ENCODE results near the gene DSCAM. TPM values are rescaled to one million over a fixed set of nuclear protein-coding genes. Genes with fewer than 3 reads are reported as not detected.

The DSCAM gene
- total and polyA plus RNA-seq, 10 of the 15 experiments (the other 5 are each of a cell fraction or from before 2014, with no cell fraction given) = not detected

GRCh38 chr21:40052276-40052675 is 794.7 kb downstream of the DSCAM start (continued):
- TF ChIP-seq, protein P1, sequence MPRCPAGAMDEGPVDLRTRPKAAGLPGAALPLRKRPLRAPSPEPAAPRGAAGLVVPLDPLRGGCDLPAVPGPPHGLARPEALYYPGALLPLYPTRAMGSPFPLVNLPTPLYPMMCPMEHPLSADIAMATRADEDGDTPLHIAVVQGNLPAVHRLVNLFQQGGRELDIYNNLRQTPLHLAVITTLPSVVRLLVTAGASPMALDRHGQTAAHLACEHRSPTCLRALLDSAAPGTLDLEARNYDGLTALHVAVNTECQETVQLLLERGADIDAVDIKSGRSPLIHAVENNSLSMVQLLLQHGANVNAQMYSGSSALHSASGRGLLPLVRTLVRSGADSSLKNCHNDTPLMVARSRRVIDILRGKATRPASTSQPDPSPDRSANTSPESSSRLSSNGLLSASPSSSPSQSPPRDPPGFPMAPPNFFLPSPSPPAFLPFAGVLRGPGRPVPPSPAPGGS (IDR thresholded peaks at IDR 0.05; ENCODE audit: borderline replicate concordance, insufficient read depth, low read depth, low read length, poor library complexity, severe bottlenecking) = no peak
- TF ChIP-seq PAX8 (IDR thresholded peaks at IDR 0.05) = no peak

DNA sequence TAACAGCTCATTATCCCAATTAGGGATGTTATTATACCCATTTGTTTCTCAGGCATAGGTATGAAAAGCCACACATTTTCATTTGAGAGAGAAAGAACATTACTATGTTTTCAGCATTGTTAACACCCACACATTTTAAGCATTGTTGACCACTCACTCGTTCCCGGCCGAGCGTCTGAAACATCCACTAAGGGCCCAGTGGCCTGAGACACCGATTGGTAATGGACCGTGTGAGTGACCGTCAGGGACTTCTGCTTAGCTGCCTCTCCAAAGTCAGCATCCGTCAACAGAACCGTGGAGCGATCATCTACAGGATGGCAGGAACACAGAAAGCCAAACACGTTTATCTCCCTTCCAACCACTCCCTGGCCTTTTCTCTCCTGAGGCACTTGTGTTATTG is 795.2 kb downstream of the DSCAM start:
- POLR2A ChIA-PET = no interaction called here
- H3K4me2 ChIP-seq (ENCODE audit: control insufficient read depth, insufficient read depth) = no peak overlapping the region
- no peaks in the 10 kb centered on the region for H3K4me1 ChIP-seq (ENCODE audit: control insufficient read depth, insufficient read depth, low read length)
- no peak for FAIRE-seq
- intact Hi-C loops (cut with micrococcal nuclease; ENCODE audit: unreplicated experiment) (no loop called here), in situ Hi-C loops (cut with MboI) (no loop called here)
- H4K20me1 ChIP-seq (ENCODE audit: control insufficient read depth, insufficient read depth) = no peaks in the 10 kb centered on the region
- H3K36me3 ChIP-seq (ENCODE audit: control insufficient read depth in 2 of 2, insufficient read depth in 2 of 2, low read length in 1 of 2) = no peaks in the 10 kb centered on the region
- DNase-seq (ENCODE audit: low read depth, low spot score) = no peak
- H3K27ac ChIP-seq (ENCODE audit: control insufficient read depth, insufficient read depth) = no peak overlapping the region
- CTCF ChIA-PET = no interaction called here
- no TSS peak for BruUV-seq (replicated peaks)
- SMC1A ChIA-PET (ENCODE audit: uncharacterized antibody, unreplicated experiment) = no interaction called here
- no peak for ATAC-seq
- no peak for TF ChIP-seq PML (IDR thresholded peaks at IDR 0.05; ENCODE audit: low read length)
- TF ChIP-seq MEF2A (IDR thresholded peaks at IDR 0.05; ENCODE audit: insufficient read depth, low read depth, low read length) = no peak
- TF ChIP-seq MTA2 (IDR thresholded peaks at IDR 0.05; ENCODE audit: low read depth) = no peak
- no peak for TF ChIP-seq BACH1 (IDR thresholded peaks at IDR 0.05; ENCODE audit: borderline replicate concordance)
- TF ChIP-seq ESRRA (IDR thresholded peaks at IDR 0.05; ENCODE audit: low read length) = no peak
- TF ChIP-seq ASH2L (IDR thresholded peaks at IDR 0.05; ENCODE audit: borderline replicate concordance, low read depth) = no peak
- no peak for TF ChIP-seq NR2C1 (IDR thresholded peaks at IDR 0.05)
- TF ChIP-seq BMI1 (IDR thresholded peaks at IDR 0.05; ENCODE audit: borderline replicate concordance) = no peak
- no peak for TF ChIP-seq GATAD2B (conservative IDR thresholded peaks at IDR 0.05; ENCODE audit: low read depth)
- TF ChIP-seq STAT3 (IDR thresholded peaks at IDR 0.05; ENCODE audit: low read depth, low read length) = no peak
- no peak for TF ChIP-seq ATF3 (IDR thresholded peaks at IDR 0.05; ENCODE audit: borderline replicate concordance, extremely low read depth, low read depth, low read length)
- H3K9ac ChIP-seq (ENCODE audit: control insufficient read depth, insufficient read depth, low read length) = no peak overlapping the region
- RAD21 ChIA-PET (ENCODE audit: unreplicated experiment) = no interaction called here
- H3K9me3 ChIP-seq (replicated peaks; ENCODE audit: control insufficient read depth, insufficient read depth, low read length) = no peaks in the 10 kb centered on the region; the same call in 2 of the 3 replicates
- H3K27me3 ChIP-seq (replicated peaks in 1 of 2; ENCODE audit: control insufficient read depth in 2 of 2, insufficient read depth in 2 of 2, low read length in 1 of 2) = no peaks in the 10 kb centered on the region
- WGBS (ENCODE audit: insufficient coverage, insufficient replicate concordance, low lambda C conversion rate, missing lambda C conversion rate) = 44% methylated on average over 11 of the region's 11 CpGs
- H3K79me2 ChIP-seq (ENCODE audit: control insufficient read depth, insufficient read depth, low read length) = no peaks in the 10 kb centered on the region
- no peak overlapping the region for H2AFZ ChIP-seq (ENCODE audit: control insufficient read depth, low read depth, low read length)
- no peak overlapping the region for H3K4me3 ChIP-seq

Measured in GM12878 (cell line).